Pulmonary artery endothelial cell (primary cell): ENCODE measurements around the gene CSNK1G1. TPM values are rescaled to one million over a fixed set of nuclear protein-coding genes. Genes with fewer than 3 reads are reported as not detected.
"Not testable (repeated sequence)": the region's sequence is repeated elsewhere in the genome, so short reads cannot be mapped to it uniquely, and the experiment has no call there.

Experiments
- DNase-seq: peaks from one replicate; pipeline ENCODE4 v3.0.0-alpha.2; 2011; ENCODE audit warnings: low read depth, low spot score
- total RNA-seq: library from RNA; depleted of rRNA; stranded (reverse); fragments of >200 nt; gene quantifications from 2 replicates; pipeline ENCODE4 v1.2.3, GENCODE V29; 2014

The CSNK1G1 gene
- total RNA-seq, 1 donor from 2014 or later = 21.2 TPM

GRCh38 chr15:64136347-64136746, 219.6 kb downstream of the CSNK1G1 start:
- no peak for DNase-seq

DNA sequence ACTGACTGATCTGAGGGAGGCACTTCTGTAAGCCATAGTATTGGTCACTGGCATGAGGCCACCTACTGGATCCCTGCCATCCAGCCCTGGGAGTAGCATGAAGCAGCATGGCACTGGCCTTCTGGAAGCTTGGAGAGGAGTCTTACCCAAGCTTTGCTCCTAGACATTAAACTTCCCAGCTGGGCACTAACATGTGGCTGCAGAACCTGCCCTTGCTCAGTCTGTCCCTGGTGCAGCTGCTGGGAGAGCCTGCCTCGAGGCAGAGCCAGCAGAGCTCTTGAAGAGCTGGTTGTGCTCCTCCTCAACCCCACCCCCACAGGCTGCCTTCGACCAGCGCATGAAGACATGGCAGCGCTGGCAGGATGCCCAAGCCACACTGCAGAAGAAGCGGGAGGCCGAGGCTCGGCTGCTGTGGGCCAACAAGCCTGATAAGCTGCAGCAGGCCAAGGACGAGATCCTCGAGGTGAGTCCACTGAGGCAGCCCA, 221.6 kb downstream of the CSNK1G1 start:
- no peak for DNase-seq

DNA sequence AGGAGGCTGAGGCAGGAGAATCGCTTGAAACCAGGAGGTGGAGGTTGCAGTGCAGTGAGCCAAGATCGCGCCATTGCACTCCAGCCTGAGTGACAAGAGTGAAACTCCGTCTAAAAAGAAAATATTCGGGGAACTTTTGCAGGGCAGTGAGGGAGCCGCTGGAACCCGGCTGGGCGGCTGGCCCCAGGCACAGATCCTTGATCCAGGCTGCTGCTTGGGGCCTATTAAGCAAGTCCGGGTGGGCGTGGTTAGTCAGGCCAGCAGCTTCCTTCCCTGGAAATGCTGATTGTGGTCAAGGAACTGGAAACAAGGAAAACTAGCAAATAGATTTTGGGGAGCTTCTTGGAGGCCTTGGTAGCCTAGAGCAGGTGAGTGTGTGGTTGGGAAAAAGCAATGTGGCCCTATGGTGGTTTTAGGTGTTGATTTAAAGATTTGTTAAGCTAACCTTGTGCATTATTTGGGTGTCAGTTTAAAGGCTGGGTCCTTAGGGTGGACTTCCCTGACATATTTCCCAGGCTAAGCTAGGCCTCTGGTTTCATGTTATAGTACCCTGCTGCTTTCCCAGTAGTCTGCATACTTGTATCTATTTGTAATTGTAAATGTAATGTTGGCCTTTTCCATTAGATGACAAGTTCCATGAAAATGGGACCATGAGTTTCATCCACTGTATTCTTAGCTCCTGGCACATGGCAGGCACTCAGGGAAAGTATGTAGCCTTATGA, 222.2 kb downstream of the CSNK1G1 start:
- DNase-seq = no peak

GRCh38 chr15:64132217-64132616, 223.8 kb downstream of the CSNK1G1 start:
- DNase-seq = no peak

GRCh38 chr15:64131547-64131946, 224.4 kb downstream of the CSNK1G1 start:
- no peak for DNase-seq

DNA sequence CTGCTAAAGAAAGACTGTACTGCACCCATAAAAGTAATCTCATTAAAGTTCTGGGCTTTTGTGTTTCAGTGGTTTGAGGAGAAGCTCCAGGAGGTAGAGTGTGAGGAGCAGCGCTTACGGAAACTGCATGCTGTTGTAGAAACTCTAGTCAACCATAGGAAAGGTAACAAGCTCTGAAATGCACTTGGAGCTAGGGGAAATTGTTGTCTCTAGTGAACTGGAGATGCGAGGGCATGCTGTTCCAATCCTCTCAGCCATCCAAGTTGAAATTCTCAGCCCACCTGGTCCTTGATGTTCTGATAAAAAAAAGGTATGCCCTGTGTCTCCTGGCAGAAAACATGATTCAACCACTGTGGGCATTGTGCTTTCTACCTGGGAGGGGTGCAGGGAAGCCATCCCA, 225.8 kb downstream of the CSNK1G1 start:
- no peak for DNase-seq

DNA sequence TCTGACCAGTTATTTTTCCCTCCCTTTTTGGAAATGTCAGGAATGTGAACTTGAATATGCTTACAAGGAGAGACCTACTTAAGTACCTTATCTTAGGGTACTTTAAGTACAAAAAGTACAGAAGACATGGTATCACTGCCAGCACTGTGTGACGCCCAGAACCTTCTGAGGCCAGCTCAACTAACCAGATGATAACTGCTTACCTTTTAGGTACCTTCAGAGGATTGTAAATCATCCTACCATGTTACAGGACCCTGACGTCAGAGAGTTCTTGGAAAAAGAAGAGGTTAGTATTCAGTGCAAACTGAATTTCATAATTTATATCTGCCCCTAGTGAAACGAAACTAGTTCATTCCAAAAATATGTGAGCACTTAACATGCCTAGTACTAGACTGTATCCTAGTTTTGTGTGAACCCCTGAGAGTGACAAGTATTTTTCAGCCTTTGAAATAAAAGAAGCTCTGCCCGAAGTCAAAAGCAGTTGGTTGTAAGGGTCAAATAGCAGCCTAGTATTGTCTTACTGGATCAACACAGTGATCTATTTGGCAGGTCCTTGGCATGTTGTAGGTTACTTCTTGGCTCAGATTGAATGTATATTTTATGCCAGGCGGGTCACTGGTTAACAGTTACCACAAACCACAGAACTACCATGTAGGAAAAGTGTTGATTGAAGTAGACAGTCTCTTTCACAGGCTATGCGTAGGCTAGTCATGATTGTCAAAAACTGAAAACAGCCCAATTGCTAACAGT, 228.3 kb downstream of the CSNK1G1 start:
- no peak for DNase-seq

GRCh38 chr15:64125978-64126377, 230.0 kb downstream of the CSNK1G1 start:
- no peak for DNase-seq

DNA sequence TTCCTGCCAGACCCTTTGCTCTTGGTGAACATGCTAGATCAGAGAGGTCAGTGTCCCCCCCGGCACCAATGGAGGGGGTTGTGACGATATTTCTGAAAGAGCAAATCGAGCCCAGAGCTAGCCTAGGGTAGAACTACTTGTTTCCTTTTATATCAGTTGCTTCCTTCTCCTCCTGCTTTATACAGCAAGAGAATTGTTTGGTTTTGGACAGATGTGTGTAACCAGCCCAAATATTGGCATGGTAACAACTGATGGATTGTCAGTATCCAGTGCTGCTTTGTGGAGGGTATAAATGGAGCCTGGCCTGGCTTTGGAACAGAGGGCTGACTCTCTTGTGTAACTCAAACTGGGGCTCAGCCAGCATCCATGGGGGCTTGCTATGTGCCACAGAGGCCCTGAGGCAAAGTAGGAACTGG, 233.0 kb downstream of the CSNK1G1 start:
- no peak for DNase-seq

- no peak for DNase-seq
These were observed 233.5 kb downstream of the CSNK1G1 start for GRCh38 chr15:64122444-64122843.

- DNase-seq = no peak
These were observed 234.4 kb downstream of the CSNK1G1 start for GRCh38 chr15:64121614-64122013.

DNA sequence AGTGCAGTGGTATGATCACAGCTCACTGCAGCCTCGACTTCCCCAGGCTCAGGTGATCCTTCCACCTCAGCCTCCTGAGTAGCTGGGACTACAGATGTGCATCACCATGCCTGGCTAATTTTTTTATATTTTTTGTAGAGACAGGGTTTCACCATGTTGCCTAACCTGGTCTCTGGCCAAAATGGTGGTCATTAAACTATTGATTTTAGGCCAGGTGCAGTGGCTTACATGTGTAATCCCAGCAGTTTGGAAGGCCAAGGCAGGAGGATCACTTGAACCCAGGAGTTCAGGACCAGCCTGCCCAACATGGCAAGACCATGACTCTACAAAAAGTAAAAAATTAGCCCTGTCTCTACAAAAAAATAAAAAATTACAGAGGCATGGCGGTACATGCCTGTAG, 235.7 kb downstream of the CSNK1G1 start:
- DNase-seq = not testable (repeated sequence)

GRCh38 chr15:64117759-64118487, 238.1 kb downstream of the CSNK1G1 start:
- no peak for DNase-seq

Other genes with a start within 250 kb of the CSNK1G1 start
- gene SNX22, start 204.4 kb downstream of the CSNK1G1 start, total RNA-seq = 1.3 and 3.6 TPM in 2 replicates
- 928 and 1,026 TPM in 2 replicates for gene PPIB, start 193.2 kb downstream of the CSNK1G1 start, total RNA-seq
- gene PCLAF, start 25.3 kb upstream of the CSNK1G1 start, total RNA-seq = 37.7 and 49.8 TPM in 2 replicates
- gene TRIP4, start 31.7 kb upstream of the CSNK1G1 start, total RNA-seq = 12.1 and 14.5 TPM in 2 replicates
- gene ZNF609, start 104.4 kb upstream of the CSNK1G1 start, total RNA-seq = 21.7 and 30.8 TPM in 2 replicates